Stimulated activated CD4-positive, alpha-beta T cell treated with anti-CD3 and anti-CD28 coated beads, Interleukin-1b, Interleukin-23, amount 100 ng/mL, for 24 hours (primary cell): ENCODE measurements around the gene CNN2.
"Not testable (repeated sequence)": the region's sequence is repeated elsewhere in the genome, so short reads cannot be mapped to it uniquely, and the experiment has no call there.

Experiments
- DNase-seq, 4 experiments: peaks; one replicate each; pipeline ENCODE4 v3.0.0-alpha.2; 2020; ENCODE audit warnings: low read depth in 4 of 4, low spot score in 1 of 4

The CNN2 gene

DNA sequence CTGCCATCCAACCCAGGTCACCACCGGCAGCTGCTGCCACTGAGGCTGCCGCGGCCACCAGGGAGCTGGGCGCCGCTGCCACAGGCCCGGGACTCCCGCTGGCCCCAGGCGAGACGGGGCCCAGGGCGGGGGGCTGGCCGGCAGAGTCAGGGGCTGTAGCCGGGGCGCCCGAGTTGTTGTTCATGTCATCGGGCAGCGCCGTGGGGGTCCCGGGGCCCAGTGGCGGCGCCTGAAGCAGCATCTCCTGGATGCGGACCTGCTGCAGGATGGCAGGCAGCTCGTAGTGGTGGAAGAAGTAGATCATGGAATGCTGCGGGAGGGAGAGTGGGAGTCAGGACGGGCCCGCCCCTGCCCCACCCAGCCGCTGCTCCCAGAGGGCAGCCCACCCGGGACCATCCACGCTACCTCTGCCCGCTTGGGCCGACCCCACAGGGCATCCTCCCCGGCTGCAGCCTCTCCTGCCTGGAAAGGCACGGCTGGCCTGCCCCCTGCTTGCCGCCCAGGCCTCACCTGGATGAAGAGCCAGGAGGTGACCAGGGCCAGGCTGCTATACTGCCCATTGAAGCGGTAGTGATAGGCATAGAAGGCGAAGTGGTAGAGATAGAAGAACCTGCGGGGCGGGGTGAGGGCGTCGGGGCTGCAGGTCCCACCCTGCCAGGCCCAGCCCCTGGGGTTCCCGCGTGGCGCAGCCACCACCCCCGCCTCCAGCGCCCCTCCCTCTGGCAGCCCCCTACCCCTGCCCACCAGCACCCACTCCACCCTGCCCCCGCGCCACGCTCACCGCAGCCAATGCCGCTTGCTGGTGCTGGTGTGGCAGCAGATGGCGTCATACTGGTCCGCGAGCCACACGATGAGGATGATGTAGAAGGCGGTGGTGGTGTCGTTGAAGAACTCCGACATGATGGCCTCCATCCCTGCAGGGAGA lies 15.6 kb upstream of the CNN2 start:
- DNase-seq, result no peak

DNA sequence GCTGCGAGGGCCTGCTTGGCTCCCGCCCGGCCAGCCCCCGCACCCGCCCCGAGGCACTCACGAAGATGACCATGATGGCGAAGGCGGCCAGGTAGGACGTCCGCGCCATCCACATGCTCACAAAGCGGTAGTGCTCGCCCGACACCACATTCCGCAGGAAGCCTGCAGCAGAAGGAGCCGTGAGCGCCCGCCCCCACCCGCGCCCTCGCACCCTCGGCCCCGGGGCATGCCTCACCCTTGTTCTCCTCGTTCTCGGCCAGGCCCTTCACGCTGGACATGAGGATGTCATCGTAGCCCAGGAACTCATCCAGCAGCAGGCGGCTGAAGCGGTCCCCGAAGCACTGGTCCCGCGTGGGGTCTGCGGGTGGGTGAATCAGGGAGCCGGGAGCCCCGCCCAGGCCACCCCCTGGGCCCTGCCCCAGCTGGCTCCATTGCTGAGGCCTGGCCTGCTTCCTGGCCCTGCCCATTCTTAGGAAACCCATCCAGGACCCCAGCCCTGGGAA lies 14.5 kb upstream of the CNN2 start:
- DNase-seq, result no peak

DNA sequence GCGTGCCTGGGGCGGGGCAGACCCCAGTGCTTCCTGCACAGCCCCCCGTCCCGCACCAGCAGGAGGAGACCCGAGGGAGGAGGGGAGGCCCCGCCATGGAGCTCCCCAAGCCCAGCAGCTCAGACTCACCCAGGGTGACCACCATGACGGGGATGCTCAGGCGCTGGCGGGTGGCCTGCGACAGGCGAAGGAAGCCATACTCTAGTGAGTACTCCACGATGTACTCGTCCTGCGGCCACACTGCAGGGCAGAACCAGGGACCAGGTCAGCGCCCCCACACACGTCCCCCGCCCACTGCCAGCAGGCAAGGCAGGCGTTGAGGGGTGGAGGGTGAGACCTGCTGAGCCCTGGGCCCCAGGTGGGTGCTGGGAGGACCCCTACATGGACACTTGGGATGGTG lies 14.1 kb upstream of the CNN2 start:
- DNase-seq, result no peak

DNA sequence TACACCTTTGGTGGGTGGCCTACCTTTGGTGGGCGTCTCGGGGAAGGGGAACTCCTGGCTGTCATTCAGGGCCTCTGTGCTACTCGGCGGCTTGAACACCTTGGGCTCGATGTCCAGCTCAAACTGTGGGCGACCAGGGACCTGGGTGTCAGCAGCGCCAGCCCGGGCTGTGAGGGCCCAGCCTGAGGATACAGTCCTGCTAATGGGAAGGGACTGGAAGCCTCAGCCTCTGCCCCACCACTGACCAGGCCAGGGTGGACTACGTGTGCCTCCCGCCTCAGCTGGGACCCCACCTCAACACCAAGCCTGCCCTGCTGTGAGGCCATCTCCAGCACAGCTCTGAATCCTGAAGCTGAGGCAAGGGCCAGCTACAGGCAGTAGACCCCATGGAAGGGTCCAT lies 13.2 kb upstream of the CNN2 start:
- DNase-seq, result no peak

DNA sequence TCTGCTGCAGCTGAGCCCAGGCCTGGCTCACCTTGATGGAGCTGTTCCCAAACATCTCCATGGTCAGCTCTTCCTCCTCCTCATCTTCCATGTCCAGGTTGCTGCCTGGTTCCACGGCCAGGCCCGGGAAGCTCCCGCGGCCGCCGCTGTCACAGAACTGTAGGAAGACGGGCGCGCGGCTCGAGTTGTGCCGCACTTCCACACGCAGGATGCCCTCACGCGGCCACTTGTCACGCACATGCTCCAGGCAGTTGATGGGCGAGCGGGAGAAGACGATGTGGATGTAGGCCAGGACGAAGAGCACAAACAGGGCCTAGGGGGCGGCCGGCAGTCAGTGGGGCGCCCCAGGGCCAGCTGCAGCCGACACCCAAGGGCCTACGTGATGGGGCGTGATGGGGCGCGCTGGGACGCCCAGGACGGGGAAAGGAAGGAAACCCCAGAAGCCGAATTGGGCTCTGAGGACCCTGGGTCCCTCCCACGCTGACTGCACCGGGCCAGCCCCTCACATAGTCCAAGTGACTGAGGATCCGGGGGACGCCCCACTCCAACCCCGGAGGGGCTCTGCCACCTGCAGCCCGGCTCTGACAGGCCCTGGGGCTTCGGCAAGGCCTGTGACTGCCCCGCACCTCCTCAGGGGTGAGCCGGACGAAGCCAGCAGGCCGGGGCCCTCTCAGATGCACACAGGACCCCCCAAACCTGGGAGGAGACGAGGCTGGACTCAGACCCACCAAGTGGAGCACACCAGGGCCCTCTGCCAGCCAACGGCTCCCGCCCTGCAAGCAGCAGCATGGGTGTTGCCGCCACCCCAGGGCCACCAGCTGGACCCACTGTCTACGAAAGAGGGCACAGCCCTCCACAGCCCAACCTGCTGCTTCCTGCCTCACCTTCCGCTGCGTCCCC lies 12.0 kb upstream of the CNN2 start:
- no peak for DNase-seq

DNA sequence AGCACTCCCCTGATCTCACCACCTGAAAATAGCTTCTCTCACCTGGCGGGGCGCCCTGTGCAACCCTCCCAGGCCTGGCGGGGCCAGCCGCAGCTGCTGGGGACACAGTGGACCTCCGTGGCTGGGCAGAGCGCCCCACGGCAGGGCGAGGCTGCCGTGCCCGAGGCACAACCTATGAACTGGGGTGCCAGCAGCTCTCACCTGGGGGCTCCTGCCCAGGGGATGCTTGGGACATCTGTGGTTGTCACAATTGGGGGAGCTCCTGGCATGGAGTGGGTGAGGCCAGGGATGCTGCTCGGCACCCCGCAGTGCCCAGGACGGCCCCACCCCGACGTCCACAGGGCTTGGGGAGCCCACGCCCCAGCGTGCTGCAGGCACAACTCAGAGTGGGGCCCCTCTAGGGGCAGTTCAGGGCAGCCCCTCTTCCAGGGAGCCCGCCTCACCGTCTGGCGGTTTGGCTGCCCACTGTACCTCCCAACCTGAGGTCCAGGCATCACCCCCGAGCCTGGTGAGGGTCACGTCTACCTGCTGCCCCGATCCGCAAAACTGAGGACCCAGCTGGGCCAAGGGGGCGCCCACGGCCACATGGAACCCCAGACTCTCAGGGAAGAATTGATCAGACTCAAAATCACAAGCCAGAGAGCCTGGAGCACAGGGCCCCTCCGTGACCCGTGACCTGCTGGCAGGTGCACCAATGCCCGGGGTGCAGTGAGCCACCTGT lies 11.2 kb upstream of the CNN2 start:
- no peak for DNase-seq

DNA sequence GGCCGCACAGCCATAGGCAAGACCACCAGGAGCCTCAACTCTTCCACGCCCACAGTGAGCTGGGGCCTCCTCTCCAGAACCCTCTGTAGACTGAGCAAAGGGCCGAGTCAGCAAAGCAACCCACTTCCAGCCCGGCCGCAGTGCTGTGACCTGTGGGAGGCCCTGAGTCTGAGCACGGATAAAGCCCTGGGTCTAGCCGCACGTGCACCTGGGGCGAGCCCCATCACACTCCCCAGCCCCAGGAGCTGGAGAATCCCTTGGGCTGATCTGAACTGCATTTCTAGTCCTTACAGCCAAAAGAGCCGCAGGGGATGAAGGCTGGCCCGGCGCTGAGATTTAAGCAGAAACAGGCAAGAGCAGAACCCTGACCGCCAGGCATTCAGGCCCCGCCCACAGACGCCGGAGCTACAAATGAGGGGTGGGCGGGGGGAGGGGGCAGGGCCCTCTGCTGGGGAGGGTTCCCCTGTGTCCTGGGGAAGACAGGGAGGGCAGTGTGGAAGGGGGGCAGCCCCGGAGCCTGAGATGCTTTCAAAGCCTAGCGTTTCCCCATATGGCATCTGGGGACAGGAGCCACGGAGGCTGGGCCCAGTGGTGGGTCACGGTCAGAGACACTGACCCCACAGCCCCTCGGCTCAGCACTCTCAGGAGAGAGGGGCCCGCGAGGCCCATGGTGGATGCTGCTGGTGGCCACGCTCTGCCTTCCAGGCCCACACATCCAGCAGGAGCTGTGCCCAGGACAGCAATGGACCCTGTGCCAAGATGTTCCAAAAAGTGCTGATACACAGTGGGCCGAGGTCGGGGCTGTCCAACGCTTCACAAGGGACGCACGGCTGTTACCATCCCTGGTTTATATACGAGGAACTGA lies 10.4 kb upstream of the CNN2 start:
- DNase-seq, result no peak

DNA sequence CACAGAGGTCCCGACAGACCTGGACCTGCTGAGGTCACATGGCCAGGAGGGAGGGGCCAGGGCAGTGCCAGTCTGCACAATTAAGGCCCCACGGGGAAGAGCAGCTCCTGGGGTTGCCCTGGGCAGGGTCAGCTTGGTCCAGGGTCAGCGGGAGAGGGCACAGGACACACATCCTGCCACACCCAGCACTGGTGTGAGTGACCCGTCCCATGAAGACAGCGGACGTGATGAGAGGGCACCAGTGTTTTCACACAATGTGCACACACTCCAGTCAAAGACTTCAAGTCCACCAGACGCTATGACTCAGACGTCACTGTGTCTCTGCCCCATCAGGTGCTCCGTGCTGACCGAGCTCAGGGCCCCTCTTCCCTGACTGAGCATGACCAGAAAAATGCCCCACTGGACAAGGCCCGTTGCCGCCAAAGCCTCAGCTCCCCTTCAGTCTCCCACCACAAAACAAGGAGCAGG lies 9.7 kb upstream of the CNN2 start:
- no peak for DNase-seq

DNA sequence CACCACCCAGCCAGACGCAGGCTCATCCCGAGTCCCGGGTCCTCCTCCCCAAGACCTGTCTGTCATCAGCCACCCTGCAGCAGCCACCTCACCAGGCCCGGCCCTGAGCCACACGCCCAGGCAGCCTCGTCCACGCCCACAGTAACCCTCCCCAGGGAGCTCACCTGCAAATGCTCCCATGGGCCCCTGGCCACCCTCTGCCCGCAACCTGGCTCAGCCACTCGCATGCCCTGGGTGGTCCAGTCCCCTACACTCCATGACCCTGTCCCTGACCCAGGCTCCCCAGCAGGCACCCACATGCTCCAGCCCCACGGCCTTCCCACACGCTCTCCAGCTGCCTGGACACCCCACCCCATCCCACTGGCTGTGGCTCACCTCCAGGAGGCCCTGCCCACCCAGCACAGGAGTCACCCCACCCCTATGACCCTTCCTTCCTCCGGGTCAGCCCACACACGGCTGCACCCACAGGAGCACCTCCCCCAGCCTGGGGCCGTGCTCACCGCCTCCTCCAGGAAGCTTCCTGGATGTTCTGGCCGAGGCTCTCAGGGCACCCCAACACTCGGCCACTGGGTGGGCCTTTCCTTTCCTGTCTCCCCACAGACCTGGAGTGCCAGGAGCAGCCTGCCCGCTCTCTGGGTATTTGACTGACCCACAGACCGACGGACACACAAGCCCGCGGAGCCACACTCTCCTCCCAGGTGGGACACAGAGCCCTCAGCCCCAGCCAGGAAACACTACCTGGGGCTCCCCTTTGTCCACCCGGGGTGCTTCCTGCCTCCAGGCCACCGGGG lies 9.1 kb upstream of the CNN2 start:
- DNase-seq, result no peak

DNA sequence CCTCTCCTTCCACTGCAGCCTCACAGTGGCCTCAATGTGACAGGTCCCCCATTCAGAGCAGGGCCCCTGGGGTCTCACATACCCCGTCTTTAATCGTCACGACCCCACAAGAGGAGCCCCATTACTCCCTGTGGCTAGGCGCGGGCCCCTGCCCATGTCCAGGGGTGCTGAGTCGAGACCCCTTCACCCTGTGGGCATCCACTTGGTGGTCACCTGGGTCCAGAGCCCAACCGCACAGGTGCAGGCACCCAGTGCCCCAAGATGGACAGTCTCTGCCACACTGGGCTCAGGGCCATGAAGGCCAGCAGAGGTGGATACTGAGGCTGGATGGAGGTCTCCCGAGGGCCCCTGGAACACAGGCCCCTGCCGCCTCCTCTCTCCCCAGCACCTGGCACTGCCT lies 8.5 kb upstream of the CNN2 start:
- no peak for DNase-seq

DNA sequence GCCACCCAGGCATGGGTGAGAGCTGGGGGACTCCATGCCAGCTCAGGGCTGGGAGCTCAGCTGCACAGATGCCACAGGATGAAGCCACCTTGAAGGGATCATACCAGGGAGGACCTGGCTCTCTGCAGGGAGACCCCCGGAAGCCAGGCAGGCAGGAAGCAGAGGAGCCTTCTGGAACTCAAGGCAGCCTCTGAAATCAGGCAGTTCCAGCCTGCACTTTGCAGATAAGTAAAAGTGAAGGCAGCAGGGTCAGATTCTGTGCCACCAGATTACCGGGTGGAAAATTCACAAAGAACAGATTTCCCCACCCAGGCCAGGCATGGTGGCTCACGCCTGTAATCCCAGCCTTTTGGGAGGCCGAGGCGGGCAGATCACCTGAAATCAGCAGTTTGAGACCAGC lies 8.0 kb upstream of the CNN2 start:
- DNase-seq, result no peak

DNA sequence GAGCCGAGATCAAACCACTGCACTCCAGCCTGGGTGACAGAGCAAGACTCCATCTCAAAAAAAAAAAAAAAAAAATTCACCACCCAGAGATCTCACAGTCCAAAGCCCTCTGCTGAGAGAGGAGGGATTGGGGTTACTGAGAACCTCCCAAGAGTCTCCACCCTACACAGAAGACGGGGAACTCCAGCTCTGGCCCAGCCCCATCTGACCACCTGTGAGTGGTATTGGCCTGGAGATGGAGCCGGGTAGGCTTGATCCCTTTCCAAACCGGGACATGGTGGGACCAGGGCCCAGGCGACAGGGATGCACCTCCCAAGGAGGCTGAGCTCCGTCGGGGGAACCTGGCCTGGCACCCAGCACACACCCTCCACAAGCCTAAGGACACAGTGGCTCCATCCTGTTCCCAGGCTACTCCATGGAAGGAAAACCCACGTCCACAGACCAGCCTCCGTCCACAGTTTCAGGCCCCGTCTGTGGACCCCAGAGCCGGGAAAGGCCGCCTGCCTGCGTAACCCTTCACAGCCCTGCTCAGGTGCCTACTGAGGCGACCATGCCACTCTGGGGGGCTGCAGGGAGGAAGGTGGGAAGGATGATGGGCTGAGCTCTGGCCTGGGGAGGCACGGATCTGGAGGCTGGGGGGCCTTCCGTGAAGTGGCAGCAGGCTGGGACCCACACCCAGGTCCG lies 7.3 kb upstream of the CNN2 start:
- DNase-seq, result no peak

DNA sequence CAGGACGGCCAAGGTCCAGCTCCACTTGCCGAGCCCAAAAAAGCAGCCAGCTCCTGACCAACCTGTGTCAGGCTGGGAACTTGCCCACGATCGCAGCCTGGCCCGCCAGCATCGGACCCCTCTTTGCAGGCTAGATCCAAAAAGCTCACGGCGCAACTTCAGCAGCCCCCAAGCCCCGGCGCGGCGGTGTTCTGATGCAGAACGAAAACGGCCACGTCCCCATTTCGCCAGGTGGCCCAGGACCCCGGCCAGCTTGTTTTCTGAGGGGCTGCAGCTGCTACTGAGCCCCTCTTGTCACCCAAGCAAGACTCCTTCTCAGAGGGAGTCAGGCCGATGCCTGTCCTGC lies 6.8 kb upstream of the CNN2 start:
- DNase-seq, result no peak

DNA sequence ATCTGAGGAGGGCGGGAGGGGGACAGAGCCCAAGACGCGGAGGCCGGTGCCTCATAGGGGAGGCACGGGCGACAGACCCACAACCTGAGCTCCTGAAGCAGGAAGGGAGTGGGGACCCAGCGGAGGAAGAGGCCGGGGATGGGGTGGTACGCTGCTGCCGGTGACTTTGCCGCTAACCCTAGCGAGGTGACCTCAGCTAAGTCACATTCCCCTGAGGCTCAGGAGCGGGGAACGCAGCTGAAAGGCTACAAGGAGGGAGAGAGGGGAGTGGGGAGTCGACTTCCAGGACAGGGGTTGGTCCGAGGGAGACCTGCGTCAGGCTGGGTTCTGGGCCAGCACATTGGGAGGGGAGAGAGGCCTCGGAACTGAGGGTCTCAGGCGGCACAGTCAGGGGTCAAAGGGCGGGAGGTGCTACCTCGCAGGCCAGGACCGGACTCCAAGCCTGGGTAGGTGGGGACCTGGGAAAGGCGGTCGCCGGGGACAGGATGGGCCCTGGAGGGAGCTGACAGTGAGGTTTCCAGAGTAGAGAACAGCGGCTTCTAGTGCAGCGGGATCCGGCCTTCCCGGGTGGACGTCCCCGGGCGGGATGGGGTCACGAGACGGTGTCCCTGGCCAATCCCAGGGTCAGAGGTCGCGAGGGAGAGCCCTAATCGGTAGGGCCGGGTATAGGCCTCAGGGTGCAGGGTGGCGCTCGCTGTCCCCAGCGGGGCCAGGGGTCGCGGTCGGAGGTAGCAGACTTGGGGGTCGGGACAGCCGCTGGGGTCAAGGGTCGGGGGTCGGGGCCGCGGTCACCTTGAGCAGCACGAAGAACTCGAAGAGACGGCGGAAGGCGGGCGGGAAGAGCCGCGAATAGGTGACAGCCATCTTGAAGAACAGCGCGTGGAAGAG lies 6.2 kb upstream of the CNN2 start:
- no peak for DNase-seq

DNA sequence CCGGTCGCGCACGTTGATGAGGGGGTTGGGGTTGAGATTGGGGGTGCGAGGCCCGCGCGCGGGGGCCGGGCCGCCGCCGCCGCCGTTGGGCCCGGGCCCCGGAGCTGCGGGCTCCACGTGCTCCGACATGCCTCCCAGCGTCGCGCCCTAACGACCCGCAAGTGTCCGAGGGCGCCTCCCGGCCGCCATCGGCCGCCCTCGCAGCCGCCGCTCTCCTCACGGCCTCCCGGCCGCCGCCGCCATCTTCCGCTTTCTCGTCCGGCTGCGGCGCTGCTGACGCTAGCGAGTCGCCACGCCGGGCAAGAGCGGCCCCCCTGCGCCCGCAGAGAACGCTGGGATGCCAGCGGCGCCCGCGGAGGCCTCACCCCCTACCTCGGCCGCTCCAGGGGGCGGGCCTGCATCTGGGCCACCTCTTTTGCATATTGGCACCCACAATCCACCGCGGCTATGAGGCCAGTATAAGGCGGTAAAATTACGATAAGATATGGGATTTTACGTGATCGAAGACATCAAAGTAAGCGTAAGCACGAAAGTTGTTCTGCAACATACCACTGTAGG lies 5.5 kb upstream of the CNN2 start, which contains the start of gene TMEM259:
TMEM259 (minus strand) TSS at position 256 of the 558 bp plus-strand sequence; CDS start at position 129, 127 bp downstream.
- peak; percentile 92 to 96 (median 93) for DNase-seq

DNA sequence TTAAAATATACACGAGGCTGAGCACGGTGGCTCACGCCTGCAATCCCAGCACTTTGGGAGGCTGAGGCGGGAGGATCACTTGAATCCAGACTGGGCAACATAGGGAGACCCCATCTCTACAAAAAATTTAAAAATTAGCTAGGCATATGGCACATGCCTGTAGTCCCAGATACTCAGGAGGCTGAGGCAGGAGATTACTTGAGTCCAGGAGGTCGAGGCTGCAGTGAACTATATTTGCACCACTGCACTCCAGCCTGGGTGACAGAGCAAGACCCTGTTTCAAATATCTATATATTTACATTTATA lies 2.6 kb upstream of the CNN2 start:
- DNase-seq, result not testable (repeated sequence)

DNA sequence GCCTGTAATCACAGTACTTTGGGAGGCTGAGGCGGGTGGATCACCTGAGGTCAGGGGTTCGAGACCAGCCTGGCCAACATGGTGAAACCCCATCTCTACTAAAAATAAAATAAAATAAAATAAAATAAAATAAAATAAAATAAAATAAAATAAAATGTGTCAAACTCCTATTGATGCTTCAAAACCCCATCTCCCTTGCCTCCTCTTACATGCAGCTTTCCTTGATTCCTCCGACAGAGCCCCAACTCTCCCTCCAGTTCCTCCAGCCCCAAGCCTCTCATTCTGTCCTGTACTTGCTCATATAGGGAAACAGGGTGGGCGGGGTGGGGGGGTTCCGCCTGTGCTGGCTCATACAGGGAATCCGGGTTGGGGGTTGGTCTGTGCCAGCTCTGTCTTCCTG lies 1.3 kb upstream of the CNN2 start:
- not testable (repeated sequence) for DNase-seq
